Stimulated activated CD8-positive, alpha-beta memory T cell treated with anti-CD3 and anti-CD28 coated beads, Interleukin-12 subunit alpha, Interleukin-12 subunit beta, amount 100 ng/mL, for 1 hour (primary cell): Measurements from ENCODE around the gene SCN11A.

ENCODE experiments used
- DNase-seq: peaks from one replicate; pipeline ENCODE4 v3.0.0-alpha.2; 2020; ENCODE audit warnings: low read depth

SCN11A gene

DNA sequence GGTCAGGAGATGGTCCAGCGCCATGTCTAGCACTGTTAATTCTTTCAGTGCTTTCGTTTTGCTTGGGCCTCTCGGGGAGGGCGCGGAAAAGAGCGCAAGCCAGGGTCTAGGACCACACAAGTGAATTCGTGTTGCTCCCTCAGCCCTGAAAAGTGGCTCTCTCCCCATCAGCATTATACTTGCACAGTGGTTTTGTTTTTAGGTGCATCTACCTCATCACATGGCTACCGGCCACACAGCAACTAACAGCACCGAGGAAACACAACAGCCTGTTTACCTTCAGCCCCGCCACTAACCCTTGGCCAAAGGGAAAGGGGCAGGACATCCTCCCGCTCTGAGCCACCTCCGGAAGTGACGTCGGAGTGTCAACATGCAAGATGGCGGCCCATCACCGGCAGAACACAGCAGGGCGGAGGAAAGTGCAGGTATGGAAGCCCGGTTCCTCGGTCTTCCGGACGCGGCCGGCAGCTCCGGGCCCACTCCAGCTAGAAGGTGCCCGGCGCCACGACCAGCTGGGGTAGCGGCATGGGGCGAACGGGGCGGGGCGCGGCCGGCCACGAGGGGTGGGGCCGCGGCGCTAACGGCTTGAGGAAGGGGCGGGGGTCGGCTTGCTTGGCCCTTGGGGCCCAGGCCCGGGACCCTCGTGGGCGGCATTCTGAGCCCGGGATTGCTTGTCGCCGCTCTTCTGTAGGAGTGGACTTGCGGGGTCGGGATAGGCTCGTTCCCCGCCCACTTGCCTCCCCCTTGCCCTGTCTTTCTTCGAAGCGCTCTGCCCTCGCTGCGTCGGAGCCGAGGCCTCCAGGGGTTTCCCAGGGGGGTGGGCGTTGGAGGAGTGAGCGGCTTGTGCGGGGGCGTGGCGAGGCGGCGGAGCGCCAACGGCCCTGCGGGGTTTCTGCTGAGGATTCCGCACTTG lies at the start of gene SCN11A, which contains the start of gene WDR48:
Gene SCN11A, minus strand, starts transcription at position 296 of the 913 bp plus-strand sequence. CDS start 101,582 bp downstream, outside the sequence.
Gene WDR48, plus strand, starts transcription at position 368 of the 913 bp plus-strand sequence. Its CDS starts 10 bp downstream, at position 378.
- DNase-seq = peak; percentile 87

DNA sequence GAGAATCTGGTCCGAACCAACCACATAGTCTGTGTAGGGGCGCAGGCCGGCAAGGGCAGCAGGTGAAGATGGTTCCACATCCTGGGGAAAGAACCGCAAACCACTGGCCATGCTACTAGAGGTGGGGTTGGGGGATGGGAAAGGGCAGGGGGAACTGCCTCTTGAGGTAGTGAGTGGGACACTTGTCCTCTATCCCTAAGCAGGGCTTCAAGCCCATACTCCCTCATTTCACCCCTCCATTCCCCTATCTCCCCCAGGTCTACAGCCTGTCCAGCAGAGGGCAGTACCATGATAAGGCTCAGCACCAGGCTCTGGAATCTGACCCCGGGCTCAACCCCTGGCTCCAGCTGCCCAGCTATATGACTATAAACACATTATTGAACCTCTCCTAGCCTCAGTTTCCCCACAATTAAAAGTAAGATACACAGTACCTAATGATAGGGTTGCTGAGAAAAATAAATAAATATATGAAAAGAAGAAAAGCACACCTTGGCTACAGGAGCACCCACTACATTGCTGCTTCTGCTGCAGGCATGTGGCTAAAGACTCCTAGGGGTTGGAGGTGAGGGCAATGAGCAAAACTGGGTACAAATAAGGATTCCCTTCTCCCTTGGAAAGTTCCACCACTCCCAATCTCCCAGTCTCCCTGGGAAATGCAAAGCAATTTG lies 49.4 kb upstream of the SCN11A start:
- DNase-seq = peak; percentile 34

DNA sequence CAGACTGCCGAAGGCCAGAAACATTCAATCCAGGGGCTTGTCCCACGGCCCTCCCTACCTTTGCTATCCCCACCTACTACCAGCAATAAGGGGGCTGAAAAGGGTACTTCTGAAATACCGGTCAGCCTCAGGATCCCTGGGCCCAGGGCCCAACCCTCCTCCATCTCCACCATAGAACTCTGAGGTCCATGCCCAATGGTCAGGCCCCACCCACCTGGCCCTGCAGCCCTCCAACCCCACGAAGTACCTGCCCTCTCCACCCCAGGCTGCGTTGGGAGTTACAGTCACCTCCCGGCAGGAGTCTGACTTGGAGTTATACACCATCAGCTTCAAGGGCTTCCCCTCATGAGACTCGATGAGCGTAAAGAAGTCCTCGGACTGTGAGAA lies 48.7 kb upstream of the SCN11A start:
- DNase-seq = no peak

DNA sequence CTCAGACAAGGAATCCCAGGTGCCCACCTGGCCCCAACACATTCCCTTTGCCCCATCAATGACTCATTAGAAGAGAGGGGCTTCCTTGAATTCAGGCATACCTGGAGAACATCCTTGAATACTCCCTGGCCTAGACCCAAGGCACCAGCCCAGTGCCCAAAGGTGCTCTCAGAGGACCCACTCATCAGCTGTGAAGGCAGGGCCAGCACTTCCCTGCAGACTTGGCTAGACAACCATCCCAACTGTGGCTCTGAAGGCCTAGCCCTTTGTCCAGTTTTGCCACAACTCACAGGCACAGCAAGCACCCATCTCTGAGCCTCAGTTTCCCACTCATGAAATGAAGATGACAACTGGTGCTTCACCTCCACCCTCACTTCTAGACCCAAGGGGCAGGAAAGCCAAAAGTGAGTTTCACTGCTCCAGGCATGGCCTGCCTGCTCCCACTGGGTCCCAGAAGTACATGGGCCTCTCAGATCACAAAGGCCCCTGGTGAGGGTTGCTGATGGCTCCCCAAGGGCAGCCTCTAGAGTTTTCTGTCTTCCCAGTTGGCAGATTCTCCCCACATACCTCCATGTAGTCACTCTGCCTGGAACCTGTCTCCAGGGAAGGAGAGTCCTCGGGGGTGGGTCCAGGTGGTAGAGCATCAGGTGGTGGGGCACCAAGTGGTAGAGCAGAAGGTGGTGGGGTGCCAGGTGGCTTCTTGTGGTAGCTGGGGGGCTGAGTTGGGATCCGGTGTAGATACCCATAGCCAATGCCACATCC lies 48.2 kb upstream of the SCN11A start:
- DNase-seq = no peak

DNA sequence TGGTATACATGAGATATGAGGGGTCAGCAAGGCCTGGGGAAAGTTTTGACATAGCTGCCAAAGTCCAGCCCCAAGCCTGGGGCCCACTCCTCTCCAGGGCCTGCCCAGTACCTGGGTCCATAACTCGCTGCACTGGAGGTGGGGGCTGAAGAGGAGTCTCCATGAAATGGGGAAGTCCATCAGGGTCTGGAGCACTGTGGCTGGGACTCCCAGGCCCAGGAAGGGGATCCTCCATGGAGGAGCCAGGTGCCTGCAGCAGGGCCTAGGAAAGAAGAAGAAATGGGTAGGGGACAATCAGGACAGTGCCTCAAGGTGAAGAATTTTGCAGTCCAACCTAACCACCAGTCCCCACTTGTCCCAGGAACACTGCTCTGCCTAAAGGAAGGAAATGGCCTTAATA lies 47.5 kb upstream of the SCN11A start:
- no peak for DNase-seq

DNA sequence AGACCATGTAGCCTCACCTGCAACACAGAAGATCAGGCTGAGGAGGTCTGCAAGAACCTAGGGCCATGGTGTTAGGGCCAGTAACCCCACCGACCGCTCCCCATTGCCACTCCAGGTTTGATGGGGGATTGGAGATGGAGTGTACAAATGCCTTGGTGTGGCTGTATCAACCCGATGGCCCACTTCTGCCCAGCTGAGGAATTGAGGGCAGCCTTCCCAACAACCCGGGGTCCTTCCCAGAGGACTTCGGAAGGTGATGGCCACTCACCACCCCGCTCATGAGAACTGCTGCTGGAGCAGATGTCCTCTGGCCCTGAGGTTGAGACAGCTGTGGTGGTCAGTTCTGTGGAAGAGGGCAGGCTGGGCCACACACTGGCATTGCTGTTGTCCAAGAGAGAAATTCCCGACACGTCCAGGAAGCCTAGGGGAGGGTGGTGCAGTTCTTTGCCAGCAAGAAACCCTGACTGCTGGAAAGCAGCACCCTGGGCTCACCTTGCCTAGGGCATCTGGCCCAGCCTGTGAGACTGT lies 46.8 kb upstream of the SCN11A start:
- DNase-seq = no peak

DNA sequence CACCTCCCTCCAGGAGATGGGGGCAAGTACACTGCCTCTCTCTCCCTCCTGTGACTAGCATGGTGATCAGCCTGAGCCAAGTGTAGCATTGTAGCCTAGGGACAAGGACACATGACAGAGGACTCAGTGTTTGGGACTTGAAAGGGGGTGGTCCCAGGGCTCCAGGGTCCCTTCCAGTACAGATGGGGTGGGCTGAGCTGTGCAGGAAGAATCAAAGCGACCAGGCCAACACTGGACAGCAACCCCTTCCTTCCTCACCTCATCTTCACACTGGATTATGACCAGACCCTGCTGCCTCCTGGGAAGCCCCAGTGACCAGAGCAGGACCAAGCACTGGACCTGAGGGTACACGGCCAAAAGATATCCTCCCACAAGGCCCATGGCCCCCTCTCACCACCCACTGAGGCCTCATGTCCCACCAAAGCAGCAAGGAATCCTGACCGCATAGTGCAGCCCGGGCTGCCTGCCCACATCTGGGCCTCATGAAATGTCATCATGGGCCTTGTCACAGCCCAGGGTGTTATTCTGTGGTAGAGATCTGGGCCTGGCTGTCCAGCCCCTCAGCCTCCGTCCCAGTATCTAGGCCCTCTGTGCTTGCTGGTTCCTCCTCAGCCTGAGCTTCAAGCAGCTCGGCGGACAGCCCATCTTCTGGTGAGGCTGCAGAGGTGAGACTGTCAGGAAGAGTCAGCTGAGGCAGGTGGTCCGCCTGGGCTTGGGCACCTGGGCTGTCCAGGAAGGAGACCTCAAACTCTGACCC lies 46.1 kb upstream of the SCN11A start:
- DNase-seq = no peak

DNA sequence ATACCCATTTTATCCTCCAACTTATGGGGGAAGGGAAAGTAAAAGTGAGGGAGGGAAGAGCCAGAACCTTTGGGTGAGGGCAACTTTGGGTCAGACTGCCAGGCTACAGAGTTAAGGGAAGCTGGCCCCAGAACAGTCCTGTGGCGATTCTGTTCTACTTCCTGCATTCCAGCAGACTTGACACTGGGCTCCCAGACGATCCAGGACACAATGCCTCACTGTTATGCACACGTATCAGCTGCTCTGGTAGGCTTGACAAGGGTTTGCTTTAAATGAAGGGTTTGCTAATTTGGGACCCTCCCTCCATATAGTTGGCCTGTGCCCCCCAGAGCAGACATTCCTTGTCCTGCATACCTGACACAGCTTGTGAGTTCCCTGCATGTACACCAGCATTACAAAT lies 45.0 kb upstream of the SCN11A start:
- no peak for DNase-seq

DNA sequence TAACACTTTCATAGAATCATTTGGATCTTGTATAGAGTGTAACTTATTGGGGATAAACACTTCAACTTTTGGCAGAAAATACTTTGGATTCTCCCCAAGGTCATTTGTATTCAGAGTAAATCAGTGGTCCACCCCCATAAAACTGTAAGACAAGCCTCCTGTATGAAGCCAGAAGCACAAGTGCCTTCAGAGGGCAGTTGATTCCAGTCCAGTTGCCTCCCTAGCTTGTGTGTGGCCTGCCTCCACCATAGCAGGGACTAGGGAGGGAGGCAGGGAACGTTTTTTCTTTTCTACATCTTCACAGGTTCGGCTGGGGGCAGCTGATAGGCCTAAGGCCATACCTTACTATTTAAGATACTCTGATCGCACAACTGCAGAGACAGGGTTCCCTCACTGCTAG lies 44.0 kb upstream of the SCN11A start:
- no peak for DNase-seq

DNA sequence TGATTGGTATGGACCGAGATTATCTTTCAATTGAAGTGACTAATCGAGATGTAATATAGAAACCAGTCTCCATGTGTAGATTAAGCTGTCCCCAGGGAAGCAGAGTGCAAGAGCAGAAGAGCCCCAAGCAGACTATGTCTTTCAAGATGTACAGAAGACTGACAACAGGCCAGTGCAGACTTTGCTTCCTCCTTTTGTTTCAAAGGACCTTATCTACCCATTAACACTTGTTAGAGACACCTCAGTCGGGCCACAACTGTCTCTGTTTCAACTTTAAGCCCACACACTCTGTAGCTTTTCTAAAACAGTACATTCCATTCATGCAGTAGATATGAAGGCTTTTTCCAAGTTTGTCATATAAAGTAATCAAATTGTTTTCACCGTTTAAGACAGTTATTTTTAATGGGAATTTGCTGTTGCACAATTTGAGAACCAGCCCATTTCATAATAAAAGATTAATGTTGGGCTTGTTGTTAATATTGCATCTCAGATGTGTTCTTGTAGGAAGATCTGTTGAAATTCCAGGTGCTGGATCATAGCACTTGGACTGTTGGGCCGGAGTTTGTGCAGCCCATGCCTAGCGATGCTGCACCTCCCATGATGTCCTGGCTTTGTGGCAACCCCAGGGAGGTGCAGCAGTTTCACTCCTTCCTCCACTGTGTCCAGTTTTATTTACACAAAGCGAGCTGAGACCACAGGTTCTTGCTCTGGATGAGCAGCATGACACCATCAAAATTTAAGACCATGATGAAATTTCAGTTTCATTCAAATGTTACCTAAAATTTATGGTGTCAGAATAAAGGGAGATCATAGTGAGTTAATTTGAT lies 43.3 kb upstream of the SCN11A start:
- no peak for DNase-seq

DNA sequence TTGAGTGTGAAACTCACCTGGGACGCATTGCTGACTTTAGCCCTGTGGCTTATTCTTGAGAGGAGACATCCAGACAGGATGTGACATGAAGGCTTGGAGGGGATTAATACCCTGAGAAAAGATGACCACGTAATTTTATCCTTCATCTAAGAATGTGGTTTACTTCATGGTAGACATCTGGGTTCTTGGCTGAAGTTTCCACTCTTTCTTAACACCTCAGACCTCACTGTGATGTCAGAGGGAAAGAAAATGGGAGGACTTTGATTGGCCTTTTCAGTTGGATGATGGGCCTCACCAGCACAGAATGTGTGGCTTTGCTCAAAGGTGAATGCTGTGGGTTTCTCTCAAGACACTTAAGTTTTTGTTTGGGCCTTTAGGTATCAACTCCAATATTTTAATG lies 39.2 kb upstream of the SCN11A start:
- DNase-seq = no peak

DNA sequence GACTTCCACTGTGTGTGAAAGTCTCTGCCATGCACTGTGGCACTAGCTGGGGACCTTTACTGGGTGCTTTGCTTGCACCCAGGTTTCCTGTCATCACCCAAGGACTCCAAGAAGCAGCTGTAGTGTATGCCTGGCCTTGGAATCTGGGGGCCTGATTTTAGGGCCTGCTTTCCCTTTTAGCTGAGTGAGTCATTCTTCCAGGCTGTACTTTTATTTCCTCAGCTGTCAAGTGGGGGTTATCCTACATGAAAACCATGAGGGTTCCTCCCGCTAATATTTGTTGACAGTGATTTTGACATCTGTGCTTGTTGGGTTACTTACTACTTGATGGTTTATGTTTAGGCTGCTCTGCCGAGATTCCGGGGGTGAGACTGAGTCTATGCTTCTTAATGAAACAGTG lies 37.1 kb upstream of the SCN11A start:
- DNase-seq = no peak

DNA sequence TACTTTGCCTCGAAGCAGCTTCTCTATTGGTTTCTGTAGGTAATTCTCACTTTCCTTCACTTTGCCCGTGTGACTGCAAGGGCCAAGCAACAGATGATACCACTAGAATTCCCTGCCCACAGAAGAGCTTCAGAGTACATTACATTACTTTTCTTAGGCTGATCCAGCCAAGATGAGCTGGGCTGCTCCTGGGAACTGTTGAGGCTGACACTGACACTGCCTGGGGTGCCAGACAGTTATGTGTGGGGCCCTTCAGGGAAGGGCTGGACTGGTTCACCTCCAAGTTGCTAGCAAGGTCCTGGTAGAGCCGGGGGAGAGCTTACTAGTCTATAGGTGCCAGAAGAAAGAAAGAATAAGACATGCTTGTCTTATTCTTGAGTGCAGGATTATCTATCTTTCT lies 36.7 kb upstream of the SCN11A start:
- no peak for DNase-seq

DNA sequence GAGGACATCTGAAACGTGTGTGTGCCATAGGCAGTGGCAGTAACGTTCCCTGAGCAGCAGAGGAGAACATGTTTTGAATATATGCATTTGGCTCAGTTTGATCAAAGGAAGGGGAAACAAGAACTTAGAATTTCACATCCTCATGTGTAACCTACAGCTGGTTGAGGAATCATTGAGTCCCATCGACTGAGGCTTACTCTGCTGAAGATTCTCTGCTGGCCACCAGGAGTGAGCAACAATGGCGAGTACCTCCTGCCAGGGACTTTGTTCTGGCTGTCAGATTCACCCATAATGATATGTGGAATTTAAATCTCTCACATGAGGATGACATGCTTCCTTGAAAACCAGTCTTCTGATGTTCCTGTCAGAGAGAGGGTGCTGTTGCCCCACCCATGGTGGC lies 34.4 kb upstream of the SCN11A start:
- DNase-seq = no peak

DNA sequence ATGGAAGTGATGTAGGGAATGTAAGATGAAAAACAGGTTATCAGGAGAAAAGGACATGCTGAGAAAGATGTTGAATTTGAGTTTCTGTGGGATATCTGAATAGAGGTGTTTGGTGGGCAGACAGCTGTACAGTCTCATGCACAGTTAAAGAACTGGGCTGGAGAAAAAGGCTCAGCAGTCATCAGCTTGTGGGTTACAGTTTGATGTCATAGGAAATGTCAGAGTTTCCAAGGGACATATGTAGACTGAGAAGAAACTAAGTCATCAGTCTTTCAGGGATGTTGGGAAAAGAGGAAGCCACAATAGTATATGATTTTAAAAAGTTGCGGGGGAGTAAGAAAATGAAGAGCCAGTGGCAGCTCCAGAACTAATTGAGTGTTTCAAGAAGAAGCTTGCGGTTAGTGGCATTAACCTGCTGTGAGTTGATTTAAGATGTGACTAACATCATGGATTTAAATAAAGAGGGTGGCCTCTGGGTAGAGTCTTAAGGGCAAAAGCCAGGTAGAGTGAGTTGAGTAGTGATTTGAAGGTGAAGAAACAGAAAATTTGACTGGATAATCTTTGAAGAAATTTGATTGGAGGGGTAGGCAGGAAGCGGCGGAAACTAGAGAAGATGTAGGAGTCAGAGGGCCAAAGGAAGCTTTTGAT lies 31.0 kb upstream of the SCN11A start:
- no peak for DNase-seq

DNA sequence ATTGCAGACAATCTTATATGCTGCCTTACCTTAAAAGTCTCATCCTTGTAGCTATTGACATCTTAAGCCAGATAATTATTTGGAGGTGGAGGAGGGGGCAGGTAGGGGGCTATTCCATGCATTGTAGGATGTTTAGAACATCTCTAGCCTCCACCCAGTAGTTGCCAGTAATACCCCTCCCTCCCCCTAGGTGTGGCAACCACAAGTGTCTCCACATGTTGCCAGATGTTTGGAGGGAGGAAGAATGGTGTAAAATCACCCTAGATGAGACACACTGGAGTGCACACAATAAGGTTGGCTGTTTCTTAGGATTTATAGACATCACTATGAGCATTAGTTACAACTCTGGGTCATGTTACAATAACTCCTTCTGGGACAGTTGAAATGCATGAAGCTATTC lies 28.3 kb upstream of the SCN11A start:
- DNase-seq = no peak

DNA sequence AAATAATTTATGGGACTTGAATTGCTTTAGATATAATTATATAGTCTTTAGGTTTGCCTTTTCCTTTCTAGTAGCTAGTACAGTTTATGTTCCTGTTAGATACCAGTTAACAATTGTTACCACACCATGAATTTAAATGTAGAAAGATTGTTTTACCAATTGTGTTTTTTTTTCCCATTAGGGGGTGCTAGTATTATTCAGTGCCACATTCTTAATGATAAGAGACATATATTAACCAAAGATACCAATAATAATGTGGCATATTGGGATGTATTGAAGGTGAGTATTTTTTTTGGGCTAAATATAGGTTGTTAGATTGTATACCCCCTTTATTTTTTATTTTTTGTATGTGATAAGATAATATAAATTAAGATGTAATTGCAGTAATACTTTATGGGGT lies 27.8 kb upstream of the SCN11A start:
- DNase-seq = no peak

DNA sequence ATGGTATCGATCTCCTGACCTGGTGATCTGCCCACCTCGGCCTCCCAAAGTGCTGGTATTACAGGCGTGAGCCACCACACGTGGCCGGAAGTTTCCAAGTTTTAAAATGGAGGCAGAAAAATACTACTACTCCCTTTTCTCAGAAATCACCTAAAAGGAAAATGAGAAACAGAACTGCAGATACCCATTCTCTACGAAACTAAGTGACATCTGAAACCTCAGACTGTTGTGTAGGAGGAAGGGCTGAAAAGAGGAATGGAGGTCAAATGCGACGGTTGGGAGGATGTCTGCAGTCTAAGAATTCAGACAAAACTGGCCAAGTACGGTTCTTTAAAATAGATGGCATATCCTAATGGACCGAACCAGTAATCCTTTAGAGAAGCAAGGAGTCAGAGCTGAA lies 24.2 kb upstream of the SCN11A start:
- DNase-seq = no peak

DNA sequence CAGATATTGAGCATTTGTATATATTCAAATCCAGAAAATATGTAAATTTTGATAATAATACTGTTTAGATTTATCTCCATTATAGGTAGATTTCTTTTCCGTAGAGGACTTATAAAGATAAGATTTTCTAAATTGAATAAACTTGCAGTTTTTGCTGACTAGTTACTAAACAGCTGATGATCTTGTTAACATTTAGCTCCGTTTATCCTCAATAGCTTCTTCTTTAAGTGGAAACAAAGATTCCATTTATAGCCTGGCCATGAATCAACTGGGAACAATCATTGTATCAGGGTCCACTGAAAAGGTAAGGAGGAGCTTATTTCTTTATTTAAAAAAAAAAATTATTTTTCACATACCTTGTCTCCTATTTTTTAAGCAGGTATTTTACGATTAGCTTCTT lies 16.8 kb upstream of the SCN11A start:
- no peak for DNase-seq

DNA sequence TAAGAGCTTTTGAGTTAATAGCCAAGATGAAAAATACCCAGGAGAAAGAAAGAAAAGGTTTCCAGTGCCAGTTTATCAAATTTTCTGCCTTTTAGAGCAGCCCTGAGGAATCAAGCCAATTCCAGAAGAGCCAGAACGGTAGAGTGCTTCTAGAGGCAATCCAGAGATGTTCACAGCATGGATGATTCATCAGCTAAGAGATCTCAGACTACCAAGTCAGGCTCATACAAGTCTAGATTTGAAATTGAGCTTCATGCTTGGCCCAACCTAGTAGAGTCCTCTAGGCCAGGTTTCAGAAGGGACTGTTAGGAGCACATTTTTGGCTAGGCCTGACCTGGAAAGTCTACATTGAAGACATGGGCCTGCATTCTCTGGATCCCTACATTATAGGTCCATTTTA lies 15.5 kb upstream of the SCN11A start:
- no peak for DNase-seq
